ENCODE measurements around the gene CIPC.

DNA sequence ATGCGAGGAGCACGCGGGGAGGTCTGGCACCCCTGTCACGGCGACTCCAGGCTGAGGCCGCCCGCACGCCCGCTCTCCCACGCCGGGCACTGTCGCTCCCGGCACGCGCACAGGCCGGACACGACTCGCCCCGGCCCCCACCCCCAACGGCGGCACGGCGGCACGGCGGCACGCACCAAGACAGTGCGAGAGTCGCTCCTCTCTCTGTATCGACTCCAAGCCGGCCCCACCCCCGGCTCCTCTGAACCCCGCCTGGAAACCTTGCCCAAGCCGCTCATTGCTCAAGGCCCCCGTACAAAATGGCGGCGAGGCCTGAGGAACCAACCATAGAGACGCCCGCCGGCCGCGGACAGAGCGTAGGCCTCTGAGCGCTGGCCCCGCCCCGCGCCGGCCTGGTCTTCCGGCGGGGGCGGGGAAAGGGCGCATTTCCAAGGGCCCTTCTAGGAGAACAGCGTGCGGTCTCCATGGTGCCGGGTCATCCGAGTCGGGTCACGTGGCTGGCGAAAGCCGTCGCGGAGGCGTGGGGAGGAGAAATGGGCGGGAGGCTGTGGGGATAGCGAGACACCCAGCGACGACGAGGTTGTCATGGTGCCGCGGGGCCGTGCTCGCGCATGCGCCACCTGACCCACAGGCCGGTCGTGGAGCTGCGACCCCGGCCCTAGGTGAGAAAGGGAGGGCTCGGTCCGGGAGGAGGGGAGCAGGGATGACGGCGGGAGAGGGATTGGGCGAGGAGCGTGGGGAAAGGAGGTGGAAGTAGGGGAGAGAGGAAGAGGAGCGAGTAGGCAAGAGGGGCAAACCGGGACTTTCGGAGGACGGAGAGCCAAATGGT is at the start of gene CIPC:
- TF ChIP-seq, protein P1, sequence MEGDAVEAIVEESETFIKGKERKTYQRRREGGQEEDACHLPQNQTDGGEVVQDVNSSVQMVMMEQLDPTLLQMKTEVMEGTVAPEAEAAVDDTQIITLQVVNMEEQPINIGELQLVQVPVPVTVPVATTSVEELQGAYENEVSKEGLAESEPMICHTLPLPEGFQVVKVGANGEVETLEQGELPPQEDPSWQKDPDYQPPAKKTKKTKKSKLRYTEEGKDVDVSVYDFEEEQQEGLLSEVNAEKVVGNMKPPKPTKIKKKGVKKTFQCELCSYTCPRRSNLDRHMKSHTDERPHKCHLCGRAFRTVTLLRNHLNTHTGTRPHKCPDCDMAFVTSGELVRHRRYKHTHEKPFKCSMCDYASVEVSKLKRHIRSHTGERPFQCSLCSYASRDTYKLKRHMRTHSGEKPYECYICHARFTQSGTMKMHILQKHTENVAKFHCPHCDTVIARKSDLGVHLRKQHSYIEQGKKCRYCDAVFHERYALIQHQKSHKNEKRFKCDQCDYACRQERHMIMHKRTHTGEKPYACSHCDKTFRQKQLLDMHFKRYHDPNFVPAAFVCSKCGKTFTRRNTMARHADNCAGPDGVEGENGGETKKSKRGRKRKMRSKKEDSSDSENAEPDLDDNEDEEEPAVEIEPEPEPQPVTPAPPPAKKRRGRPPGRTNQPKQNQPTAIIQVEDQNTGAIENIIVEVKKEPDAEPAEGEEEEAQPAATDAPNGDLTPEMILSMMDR (IDR thresholded peaks at IDR 0.05), result no peak
- no peak for TF ChIP-seq ZFX (IDR thresholded peaks at IDR 0.05; ENCODE audit: borderline replicate concordance)
